Renal cortex interstitium (tissue), 11 donors: ENCODE measurements around the gene SULT1C4. TPM values are rescaled to one million over a fixed set of nuclear protein-coding genes. Genes with fewer than 3 reads are reported as not detected.

Experiments
- DNase-seq, 11 donors: peaks; one replicate each; pipeline ENCODE4 v3.0.0-alpha.2; 2013; ENCODE audit warnings: low read depth in 9 of 11, low spot score in 4 of 11; ENCODE audit errors: extremely low read depth in 1 of 11
- polyA plus RNA-seq, 3 donors: library from polyadenylated mRNA; unstranded; fragments of 120-200 nt; gene quantifications; one replicate each; pipeline ENCODE4 v1.2.1, GENCODE V29; 2013; ENCODE audit not compliant: insufficient read length in 3 of 3

SULT1C4 gene
- polyA plus RNA-seq, 3 donors, result 39.8 to 65.9 (median 48.5) TPM

DNA sequence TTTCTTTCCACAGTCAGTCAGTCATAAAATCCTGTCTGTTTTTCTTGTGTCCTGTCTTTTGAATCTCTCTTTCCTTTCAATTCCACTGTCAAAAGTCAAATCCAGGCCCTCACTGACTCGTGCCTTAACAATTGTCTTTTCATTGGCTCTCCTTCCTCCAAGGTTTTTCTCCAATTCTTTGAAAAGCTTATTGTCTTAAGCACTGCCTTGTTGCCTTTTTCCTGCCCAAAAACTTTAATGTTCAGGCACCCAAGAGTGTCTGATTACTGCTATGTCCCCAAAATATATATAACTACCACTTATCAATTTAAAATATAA lies 13.9 kb upstream of the SULT1C4 start:
- DNase-seq, result no peak

DNA sequence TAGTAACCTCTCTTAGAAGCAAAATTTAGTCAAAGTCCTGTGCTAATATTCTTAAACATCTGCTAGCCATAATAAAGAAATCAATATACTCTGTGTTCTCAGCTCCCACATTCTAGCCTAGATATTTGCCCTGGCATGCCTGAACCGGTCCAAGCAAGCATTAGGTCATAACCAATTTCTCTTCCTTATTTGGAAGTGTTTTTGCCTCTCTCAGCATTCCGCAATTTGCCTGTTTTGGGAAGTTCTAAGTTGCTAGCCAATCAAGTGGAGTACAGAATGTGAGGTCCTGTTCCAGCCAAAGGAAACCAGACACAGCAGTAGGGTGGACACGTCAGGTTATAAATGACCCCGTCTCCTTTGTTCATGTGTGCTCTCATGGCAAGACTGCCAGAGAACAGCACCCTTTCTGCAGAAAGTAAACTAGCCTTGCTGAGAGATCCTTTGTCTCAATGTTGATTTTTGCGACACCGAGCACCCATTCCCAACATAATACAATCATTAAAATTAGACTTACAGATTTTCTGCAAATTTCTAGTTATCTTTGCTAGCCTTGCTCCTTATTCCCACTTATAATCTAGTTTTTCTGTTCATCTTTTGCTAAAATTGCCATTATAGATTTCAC lies 13.0 kb upstream of the SULT1C4 start:
- no peak for DNase-seq

DNA sequence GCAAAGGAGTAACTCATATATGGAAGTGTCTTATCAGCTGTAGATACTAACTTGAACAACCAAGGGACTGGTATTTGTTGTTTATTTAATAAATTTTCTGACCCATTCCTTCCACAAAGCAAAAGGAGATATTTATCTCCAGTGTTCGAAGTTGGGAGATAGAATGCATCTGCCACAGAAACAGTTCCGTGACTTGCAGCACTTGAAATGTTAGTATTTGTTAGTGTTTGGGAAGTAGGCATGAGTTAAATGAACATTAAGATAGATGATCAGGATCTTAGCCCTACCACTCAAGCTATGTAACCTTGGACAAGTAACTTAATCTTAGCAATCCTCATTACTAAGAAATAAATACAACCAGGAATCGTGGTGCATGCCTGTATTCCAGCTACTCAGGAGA lies 12.1 kb upstream of the SULT1C4 start:
- no peak for DNase-seq

DNA sequence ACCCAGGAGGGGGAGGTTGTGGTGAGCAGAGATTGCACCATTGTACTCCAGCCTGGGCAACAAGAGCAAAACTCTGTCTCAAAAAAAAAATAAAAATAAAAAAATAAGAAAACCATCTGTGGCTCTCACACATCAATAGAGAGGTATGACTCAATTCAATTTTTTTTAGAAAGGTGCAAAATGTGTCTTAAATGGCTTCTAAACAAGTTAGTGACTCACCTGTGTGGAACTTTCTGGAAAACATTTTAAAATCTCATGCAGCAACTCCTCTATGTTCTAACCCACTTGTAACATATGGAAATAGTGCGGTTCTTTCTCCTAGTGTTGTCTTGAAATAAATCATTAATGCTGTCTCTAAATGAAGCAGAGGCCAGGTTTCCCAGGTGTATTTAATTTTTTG lies 10.7 kb upstream of the SULT1C4 start:
- no peak for DNase-seq

DNA sequence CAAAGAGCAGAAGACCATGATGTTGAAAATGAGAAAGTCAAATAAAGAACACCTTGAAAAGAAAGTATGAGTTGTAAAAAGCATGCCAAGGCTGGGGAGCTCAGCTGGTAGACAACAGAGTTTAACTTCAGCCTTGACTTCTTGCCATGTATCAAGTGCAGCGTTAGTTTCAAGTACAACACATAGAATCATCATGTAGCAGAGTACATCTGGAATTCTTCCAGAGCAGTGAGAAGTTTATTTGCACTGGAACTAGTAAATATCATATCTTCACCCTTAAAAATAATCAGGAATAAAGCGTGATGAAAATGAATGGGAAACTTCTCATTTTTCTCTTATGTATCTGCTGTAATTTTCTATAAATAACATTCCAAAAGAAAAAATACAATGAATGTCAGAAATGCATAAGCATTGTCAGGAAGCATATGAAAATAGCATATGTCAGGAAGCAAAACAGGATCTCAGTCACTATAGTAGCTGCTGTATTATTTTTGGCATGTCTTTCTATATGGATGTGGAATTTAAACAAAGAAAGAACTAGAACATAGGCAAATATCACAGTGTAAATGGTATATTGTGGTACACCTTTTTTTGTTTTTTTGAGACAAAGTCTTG lies 10.1 kb upstream of the SULT1C4 start:
- DNase-seq, result no peak

DNA sequence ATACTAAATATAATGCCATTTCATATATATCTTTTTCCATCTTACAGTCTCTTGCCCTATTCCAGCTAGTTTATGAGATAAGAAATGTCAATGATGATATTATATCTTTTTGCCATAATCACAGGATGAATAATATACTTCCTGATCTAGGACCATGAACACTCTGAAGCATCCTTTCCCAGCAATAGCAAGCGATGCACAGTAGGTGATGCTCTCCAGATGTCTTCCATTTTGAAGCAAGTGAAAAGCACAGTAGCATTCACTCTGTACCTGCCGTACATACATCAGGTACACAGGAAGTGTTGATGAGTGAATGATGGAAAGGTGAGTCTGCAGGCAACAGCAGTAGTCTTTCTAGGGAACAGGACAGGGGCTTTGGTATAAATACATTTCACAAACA lies 8.6 kb upstream of the SULT1C4 start:
- DNase-seq, result no peak

DNA sequence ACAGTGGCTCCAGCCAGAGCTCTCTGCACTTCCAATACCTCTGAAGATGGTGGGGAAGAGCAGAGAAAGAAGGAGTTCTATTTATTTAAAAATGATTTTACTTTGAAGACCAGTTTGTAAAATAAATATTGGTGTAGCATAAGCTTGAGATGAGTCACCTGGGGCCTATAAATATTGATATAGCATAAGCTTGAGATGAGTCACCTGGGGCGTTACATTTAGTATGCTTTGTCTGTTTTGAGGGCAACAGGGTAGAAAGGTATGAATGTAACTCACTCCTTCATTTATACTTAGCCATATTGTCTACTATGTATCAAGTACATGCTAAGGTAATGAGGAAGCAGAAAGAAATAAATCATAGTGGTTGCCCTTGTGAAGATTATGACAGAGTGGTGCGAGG lies 7.7 kb upstream of the SULT1C4 start:
- DNase-seq, result no peak

DNA sequence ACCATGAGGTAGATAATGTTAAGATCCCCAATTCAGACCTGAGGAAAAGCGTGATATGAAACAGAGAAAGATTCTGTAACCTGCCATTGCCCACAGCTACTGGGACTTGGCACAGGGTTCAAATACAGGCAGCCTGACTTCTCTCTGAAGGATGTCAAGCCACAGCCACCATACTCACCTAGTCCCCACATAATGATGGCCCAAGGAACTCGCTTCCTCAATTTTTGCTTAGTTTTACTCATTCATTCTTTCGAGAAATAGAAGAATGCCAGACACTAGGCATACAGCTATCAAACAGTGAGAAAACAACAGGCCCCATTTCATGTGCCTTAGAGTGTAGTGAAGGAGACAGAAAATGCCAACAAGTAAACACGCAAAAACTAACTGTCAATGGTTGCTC lies 980 bp upstream of the SULT1C4 start:
- DNase-seq, result no peak

DNA sequence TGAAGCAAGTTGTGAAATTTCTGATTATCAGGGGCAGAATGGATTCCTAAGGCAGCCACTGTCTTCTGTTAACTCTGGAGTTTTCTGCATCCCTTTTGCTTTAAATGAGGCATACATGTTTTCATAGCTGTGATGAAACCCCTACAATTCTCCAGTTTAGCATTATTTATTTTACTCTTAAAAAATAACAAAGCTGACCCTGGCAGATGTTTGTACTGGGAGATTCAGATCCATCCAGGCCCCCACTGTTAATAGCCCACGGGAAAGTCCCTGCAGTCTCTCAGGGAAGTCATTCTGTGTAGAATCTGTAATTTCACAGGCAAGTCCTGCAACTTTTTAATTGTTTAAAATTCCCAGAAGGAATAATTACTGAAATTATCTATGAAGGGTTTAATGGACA lies 353 bp upstream of the SULT1C4 start:
- DNase-seq, result no peak

DNA sequence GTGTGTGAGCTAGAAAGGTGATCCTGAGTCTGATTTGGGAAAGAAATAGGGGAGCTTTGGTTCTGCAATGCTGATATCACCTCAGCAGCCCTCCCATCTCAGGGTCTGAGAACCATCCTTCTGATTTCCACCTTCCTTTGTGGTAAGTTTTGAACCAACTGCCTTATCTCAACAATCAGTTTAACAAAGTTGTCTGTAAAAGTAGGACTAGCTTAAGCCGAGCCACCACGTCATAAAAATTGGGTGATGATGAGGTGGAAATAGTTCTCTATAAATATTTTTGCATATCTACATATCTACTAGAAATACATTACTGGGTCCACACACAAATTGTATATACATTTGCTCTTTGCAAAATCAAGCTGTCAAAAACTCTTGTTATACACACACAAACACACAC lies 1.1 kb downstream of the SULT1C4 start:
- DNase-seq, result peak in 1 of 11 donors; percentile 28

DNA sequence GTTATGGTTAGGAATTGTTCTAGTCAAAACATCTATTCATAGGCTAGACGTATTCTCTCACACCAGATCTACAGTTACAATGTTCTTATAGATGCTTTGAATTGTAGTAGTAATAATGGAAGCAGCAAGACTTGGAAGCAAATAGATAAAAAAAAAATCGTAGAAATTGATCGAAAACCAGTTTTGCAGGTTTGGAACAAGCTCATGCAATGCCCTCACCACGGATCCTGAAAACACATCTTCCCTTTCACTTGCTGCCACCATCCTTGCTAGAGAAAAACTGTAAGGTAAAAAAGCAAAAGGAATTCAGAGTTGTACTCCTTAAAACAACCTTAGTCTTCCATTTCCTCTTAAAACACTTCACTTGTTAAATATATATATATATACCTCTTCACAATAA lies 4.4 kb downstream of the SULT1C4 start:
- no peak for DNase-seq

DNA sequence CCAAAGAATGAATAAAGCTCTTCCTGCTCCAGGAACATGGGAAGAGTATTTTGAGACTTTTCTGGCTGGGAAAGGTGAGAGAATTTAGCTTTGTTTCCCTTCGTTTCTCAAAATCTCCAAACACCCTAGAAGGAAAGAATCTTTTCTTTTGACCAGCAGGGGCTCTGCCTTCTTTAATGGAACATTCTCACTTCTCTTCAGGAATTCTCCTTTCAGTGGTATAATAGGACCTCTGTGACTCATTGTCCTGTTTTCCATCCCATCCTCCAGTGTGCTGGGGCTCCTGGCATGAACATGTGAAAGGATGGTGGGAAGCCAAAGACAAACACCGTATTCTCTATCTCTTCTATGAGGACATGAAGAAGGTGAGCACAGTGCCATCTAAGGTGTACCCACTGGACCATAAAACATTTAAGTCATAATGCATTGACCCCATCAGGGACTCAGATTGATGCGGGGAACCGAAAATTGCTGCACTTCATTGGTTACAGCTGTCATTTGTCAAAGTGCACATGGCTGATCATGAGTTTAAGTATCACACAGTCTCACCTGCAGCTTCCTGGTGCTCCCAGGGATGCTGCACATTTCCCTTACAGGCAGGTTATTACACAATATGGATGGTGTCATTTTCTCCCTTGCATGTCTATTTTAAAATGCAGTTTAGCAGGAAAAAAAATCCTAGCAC lies 5.5 kb downstream of the SULT1C4 start:
- no peak for DNase-seq

DNA sequence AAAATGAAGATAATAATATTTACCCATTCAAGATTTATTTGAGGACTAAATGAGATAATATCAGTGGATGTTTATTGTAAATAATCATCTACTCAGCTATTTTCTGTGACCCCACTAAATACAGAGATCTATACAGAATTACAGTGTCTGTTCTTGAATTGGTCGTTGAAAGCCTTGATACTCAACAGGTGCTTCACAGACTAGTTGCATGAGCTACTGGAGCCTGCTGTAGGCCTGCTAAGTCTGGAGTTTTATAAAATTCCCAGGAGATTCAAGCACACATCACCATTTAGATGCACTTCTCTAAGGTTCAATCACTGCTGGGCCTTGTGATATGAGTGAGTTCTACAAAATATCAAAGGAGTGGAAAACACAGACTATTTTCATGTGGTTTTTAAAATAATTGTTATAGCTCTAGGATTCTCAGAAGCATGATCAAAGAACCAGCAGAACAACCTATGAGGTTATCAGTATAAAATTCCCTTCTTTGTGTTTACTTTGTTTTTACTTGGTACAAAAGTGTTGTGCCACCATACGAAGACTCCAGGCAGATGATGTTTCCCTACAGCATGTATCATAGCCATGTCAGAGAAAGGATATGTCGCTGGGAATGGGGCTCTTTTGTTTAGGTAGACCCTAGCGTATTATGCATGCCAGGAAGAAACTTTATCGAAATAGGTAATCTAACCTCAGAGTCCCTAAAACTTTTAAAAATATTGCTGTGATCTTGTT lies 7.1 kb downstream of the SULT1C4 start:
- DNase-seq, result no peak

DNA sequence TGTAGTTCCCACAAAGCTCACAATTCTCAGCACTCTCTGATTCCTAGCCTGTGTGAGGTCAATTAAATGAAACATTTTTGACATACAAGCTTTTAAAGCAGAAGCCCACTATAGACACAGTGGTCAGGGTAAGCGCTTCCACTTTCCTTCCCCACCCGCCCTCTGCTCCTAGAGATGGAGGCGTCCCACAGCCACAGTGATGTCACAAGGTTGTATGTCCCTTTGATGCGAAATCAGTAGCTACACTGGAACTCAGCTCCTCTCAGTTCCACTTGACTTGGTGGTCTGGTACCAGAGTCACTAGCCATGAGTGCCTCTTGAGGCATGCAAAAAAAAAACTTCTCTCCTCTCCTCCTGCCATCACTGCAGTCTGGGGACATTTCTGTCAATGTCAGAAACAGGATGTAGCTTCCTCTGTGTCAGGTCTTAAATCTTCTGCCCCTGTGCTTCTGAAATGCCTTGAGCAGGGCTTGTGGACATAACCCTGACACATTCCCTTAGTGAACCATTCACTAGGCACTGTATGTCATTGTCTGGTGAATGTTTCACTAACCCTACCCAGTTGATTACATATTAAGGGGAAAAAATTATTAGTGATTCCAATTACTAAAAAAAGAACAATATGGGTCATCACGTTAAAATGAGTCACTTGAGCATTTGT lies 7.8 kb downstream of the SULT1C4 start:
- peak in 1 of 11 donors; percentile 43 for DNase-seq

DNA sequence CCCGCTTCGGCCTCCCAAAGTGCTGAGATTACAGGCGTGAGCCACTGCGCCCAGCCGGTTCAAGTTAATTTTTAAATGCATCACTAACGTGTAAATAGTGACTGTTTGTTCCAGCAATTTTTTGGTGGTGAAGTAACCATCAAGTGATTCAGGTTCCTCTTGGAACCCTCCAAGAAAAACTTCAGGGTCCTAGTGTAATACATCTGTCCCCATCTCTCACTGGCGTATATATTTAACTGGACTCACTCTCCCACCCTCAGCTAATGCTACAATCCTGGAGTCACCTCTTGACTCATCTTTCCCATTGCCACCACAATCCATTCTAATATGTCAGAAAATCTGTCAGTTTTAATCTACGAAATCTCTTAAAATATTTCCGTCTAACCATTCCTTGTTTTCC lies 10.3 kb downstream of the SULT1C4 start:
- no peak for DNase-seq

DNA sequence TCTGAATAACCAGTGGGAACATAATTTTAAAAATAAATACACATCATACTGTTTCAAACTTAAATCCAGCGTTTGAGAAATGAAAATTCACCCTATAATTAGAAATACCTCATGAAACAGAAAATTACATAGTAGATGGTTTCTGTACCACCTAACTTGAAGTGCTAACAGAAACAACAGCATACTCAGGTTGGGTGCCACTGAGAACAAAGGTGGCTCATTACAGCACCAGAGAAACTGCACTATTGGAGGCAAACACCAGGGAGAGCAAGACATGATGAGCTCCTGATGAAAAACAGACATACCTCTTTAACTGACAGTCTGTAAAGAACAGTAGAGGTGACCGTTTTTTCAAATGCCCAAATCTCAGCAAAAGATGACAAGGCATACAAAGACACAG lies 12.6 kb downstream of the SULT1C4 start:
- no peak for DNase-seq

DNA sequence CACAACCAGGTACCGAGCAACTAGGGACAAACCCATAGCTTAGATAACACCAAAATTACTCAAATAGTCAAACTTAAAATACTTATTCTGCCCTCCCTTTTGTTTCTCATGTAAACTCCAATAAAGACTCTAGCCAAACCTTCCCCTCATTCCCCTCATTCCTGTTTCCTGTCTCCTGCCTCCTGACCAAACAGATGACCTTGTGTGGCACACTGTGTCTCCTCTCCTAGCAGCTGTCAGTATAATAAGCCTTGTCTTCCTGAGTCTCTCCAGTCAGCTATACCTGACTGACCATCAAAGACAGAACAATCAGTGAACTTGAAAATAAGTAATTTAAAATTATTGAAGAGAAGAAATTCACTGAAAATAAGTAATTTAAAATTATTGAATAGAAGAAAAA lies 14.3 kb downstream of the SULT1C4 start:
- DNase-seq, result no peak

DNA sequence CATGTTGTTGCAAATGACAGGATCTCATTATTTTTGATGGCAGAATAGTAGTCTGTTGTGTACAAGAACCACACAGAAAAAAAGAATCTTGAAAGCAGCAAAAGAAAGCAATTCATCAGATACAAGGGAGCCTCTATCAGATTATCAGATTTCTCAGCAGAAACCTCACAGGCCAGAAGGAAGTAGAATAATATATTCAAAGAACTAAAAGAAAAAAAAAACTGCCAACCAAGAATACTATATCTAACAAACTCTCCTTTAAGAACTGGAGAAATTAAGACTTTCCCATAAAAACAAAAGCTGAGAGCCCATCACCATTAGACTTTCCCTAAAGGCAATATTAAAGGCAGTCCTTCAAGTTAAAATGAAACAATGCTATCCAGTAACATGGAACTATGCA lies 15.4 kb downstream of the SULT1C4 start:
- DNase-seq, result no peak

DNA sequence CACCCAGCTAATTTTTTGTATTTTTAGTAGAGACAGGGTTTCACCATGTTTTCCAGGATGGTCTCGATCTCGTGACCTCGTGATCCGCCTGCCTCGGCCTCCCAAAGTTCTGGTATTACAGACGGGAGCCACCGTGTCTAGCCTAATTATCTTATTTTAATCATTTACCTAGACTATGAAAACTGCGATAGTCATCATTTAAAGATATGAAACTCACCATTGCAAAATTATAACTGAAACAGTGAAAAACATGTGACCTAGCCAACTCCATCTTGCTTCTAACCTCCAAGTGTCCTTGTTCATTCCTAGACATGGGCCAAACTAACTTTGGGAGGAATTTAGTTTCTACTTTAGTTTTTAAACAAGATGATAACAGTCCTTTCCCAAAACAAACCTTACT lies 17.4 kb downstream of the SULT1C4 start:
- no peak for DNase-seq

DNA sequence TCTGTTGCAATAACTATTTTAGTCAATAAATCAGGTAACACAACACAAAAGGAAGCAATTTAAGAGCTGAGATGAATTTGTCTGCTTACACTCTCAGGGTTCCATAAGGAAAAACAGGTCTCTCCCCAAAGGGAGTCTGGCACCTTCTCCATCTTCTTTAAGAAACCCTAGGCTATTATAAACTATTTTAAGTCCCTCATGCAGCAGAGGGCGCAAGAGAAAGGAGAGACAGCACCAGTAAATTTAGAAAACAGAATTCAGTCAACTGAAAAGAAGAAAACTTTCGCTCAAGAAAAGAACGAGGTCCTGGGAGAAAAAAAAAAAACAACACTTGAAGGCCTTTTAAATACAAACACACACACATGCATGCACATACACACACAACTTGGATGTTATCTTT lies 19.1 kb downstream of the SULT1C4 start:
- no peak for DNase-seq
